ENCODE results near the gene MAN2B1. TPM values are rescaled to one million over a fixed set of nuclear protein-coding genes. Genes with fewer than 3 reads are reported as not detected.
"Not testable (repeated sequence)": the region's sequence is repeated elsewhere in the genome, so short reads cannot be mapped to it uniquely, and the experiment has no call there.

The MAN2B1 gene
- total RNA-seq, 1 donor from 2014 or later: 90.6 TPM

DNA sequence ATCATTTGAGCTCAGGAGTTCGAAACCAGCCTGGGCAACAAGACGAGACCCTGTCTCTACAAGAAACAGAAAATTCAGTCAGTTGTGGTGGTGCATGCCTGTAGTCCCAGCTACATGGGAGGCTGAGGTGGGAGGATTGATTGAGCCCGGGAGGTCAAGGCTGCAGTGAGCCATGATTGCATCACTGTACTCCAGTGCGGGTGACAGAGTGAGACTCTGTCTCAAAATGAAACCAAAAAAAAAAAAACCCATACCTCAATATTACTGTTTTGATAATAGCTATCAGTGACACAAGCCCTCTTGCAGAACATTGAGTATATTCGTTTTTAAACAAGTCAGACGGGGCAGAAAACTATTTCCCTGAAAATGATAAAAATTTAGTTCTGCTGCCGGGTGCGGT, 39.6 kb downstream of the MAN2B1 start:
- H3K4me3 Mint-ChIP-seq: no peak overlapping the region
- peaks cover 43% of the 10 kb centered on the region for H3K36me3 Mint-ChIP-seq
- peaks cover 16% of the 10 kb centered on the region for H3K9me3 Mint-ChIP-seq
- H3K4me1 Mint-ChIP-seq (ENCODE audit: unreplicated experiment): no peaks in the 10 kb centered on the region
- H3K27me3 Mint-ChIP-seq: no peaks in the 10 kb centered on the region
- DNase-seq (ENCODE audit: extremely low spot score, unreplicated experiment): no peak
- H3K27ac Mint-ChIP-seq: no peak overlapping the region
- TF ChIP-seq, protein P1, sequence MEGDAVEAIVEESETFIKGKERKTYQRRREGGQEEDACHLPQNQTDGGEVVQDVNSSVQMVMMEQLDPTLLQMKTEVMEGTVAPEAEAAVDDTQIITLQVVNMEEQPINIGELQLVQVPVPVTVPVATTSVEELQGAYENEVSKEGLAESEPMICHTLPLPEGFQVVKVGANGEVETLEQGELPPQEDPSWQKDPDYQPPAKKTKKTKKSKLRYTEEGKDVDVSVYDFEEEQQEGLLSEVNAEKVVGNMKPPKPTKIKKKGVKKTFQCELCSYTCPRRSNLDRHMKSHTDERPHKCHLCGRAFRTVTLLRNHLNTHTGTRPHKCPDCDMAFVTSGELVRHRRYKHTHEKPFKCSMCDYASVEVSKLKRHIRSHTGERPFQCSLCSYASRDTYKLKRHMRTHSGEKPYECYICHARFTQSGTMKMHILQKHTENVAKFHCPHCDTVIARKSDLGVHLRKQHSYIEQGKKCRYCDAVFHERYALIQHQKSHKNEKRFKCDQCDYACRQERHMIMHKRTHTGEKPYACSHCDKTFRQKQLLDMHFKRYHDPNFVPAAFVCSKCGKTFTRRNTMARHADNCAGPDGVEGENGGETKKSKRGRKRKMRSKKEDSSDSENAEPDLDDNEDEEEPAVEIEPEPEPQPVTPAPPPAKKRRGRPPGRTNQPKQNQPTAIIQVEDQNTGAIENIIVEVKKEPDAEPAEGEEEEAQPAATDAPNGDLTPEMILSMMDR (conservative IDR thresholded peaks at IDR 0.05): no peak

GRCh38 chr19:12623361-12624031, 43.0 kb downstream of the MAN2B1 start:
- Mint-ChIP-seq H3K27ac (no peak overlapping the region), H3K9me3 (peaks cover 8% of the 10 kb centered on the region), H3K4me1 (ENCODE audit: unreplicated experiment) (no peaks in the 10 kb centered on the region), H3K36me3 (peaks cover 37% of the 10 kb centered on the region), H3K27me3 (no peaks in the 10 kb centered on the region), H3K4me3 (no peak overlapping the region)
- no peak for DNase-seq (ENCODE audit: extremely low spot score, unreplicated experiment)
- TF ChIP-seq, protein P1 (conservative IDR thresholded peaks at IDR 0.05): no peak

DNA sequence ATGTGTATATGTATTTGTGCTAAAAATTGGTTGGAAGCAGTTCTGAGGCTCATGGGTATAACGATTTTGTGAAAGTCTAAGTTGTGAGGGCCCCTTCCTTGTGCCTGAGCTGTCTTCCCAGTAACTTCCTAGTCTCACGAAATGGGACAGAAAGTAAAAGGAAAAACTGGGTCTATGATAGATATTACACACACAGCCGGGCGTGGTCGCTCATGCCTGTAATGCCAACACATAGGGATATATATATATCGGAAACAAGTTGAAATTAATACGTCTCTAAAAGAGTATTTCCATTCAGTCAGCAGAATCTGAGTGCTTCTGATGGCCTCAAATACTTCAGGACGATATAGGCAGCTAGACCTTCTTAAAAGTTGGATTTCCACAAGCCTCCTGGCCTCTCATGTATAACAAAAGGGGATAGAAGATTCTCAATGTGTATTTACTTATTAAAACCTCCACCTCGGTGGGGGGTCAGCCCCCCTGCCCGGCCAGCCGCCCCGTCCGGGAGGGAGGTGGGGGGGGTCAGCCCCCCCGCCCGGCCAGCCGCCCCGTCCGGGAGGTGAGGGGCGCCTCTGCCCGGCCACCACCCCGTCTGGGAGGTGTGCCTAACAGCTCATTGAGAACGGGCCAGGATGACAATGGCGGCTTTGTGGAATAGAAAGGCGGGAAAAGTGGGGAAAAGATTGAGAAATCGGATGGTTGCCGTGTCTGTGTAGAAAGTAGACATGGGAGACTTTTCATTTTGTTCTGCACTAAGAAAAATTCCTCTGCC, 45.1 kb downstream of the MAN2B1 start:
- Mint-ChIP-seq H3K4me3 (peak overlapping the region; percentile 57), H3K36me3 (peaks cover 24% of the 10 kb centered on the region)
- not testable (repeated sequence) for H3K27me3 Mint-ChIP-seq; DNase-seq (ENCODE audit: extremely low spot score, unreplicated experiment); H3K27ac Mint-ChIP-seq; H3K9me3 Mint-ChIP-seq; H3K4me1 Mint-ChIP-seq (ENCODE audit: unreplicated experiment)

- TF ChIP-seq, protein P1 (conservative IDR thresholded peaks at IDR 0.05): no peak
- no peak overlapping the region for H3K4me3 Mint-ChIP-seq
- H3K27ac Mint-ChIP-seq: no peak overlapping the region
- peaks cover 26% of the 10 kb centered on the region for H3K36me3 Mint-ChIP-seq
- no peak for DNase-seq (ENCODE audit: extremely low spot score, unreplicated experiment)
- no peaks in the 10 kb centered on the region for H3K27me3 Mint-ChIP-seq
- no peaks in the 10 kb centered on the region for H3K9me3 Mint-ChIP-seq
- peaks cover 8% of the 10 kb centered on the region for H3K4me1 Mint-ChIP-seq (ENCODE audit: unreplicated experiment)
Observed at GRCh38 chr19:12617646-12618045, 48.9 kb downstream of the MAN2B1 start.

- peak overlapping the region; percentile 100 for H3K27ac Mint-ChIP-seq
- peak overlapping the region; percentile 100 for H3K4me3 Mint-ChIP-seq
- TF ChIP-seq, protein P1 (conservative IDR thresholded peaks at IDR 0.05): no peak
- H3K4me1 Mint-ChIP-seq (ENCODE audit: unreplicated experiment): peaks cover 14% of the 10 kb centered on the region
- no peaks in the 10 kb centered on the region for H3K27me3 Mint-ChIP-seq
- H3K36me3 Mint-ChIP-seq: peaks cover 12% of the 10 kb centered on the region
- DNase-seq (ENCODE audit: extremely low spot score, unreplicated experiment): peak; percentile 72
- no peaks in the 10 kb centered on the region for H3K9me3 Mint-ChIP-seq
Observed at GRCh38 chr19:12611361-12611699, 55.2 kb downstream of the MAN2B1 start.
